Endothelial cell (in vitro differentiated cells): ENCODE data around the gene C6orf89. TPM values are rescaled to one million over a fixed set of nuclear protein-coding genes. Genes with fewer than 3 reads are reported as not detected.
A peak's percentile ranks its signal among the peaks of the same experiment; 100 is the strongest.

Experiments
- DNase-seq: peaks from one replicate; pipeline ENCODE4 v3.0.0; 2021; ENCODE audit warnings: low spot score
- H3K27ac Mint-ChIP-seq: one replicate; pipeline ENCODE4 v1.8.0; 2021; ENCODE audit warnings: mixed read lengths, inconsistent platforms; ENCODE audit not compliant: unreplicated experiment
- H3K27me3 Mint-ChIP-seq: one replicate; pipeline ENCODE4 v1.8.0; 2021; ENCODE audit warnings: mild to moderate bottlenecking, moderate library complexity, mixed read lengths, inconsistent platforms; ENCODE audit not compliant: unreplicated experiment
- H3K36me3 Mint-ChIP-seq: one replicate; pipeline ENCODE4 v1.8.0; 2021; ENCODE audit warnings: mild to moderate bottlenecking, low read depth, mixed read lengths, inconsistent platforms; ENCODE audit not compliant: unreplicated experiment
- H3K4me1 Mint-ChIP-seq: one replicate; pipeline ENCODE4 v1.8.0; 2021; ENCODE audit warnings: mild to moderate bottlenecking, mixed read lengths, inconsistent platforms; ENCODE audit not compliant: unreplicated experiment
- H3K4me3 Mint-ChIP-seq: one replicate; pipeline ENCODE4 v1.8.0; 2021; ENCODE audit warnings: mild to moderate bottlenecking, mixed read lengths, inconsistent platforms; ENCODE audit not compliant: unreplicated experiment
- H3K9me3 Mint-ChIP-seq: one replicate; pipeline ENCODE4 v1.8.0; 2021; ENCODE audit warnings: mixed read lengths, inconsistent platforms; ENCODE audit not compliant: unreplicated experiment
- total RNA-seq: library from RNA; stranded (reverse); fragmentation: NEBNext Ultra II Directional; extraction: Animal tissue kit (Norgen Biotek cat#: 25700); gene quantifications from one replicate; pipeline ENCODE4 v1.2.1, GENCODE V29; 2021; ENCODE audit not compliant: unreplicated experiment
- TF ChIP-seq, protein P1 (sequence below): fragments of 200-600 bp; sonication (generic); IDR thresholded peaks from one replicate; pipeline ENCODE4 v1.5.0; 2021; ENCODE audit warnings: antibody characterized with exemption; ENCODE audit not compliant: unreplicated experiment

Gene C6orf89
- total RNA-seq, 1 donor from 2014 or later = 43.2 TPM

DNA sequence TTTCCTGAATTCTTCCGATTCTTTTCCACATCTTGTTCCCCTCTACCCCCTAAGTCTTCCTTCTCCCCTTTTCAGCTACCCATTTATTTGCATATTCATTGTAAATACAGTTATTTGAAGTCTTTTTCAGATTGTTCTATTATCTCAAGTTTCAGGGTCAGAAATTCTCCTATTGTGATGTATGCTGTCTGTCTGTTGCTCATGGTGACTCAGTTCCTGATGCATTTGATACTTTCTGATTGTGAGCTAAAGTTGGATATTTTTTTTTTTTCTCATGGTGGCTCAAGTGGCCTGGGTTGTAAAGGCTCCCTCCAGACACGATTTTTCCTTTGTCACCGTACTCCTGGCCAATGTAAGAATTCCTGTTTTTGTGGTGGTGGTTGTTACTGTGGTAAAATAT is 63.9 kb downstream of the C6orf89 start:
- H3K36me3 Mint-ChIP-seq = no peaks in the 10 kb centered on the region

DNA sequence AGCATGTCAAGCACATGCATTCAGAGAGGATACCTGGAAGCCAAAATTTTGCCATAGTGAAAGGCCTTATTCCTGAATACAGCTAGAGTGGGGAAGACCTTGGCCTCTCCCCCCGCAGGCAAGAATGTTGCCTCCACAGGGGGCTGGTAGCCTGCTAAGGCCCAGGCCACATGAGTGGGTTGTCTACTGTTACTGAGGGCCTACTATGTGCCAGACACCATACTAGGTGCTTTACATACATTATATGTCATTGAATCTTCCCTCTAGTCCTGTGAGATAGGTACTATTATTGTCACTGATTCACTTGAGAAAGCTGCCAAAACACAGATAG is 68.1 kb downstream of the C6orf89 start:
- Mint-ChIP-seq H3K27ac (no peak overlapping the region), H3K4me3 (no peak overlapping the region), H3K27me3 (peaks cover 7% of the 10 kb centered on the region), H3K36me3 (no peaks in the 10 kb centered on the region), H3K9me3 (no peaks in the 10 kb centered on the region), H3K4me1 (peaks cover 42% of the 10 kb centered on the region)
- TF ChIP-seq, protein P1, sequence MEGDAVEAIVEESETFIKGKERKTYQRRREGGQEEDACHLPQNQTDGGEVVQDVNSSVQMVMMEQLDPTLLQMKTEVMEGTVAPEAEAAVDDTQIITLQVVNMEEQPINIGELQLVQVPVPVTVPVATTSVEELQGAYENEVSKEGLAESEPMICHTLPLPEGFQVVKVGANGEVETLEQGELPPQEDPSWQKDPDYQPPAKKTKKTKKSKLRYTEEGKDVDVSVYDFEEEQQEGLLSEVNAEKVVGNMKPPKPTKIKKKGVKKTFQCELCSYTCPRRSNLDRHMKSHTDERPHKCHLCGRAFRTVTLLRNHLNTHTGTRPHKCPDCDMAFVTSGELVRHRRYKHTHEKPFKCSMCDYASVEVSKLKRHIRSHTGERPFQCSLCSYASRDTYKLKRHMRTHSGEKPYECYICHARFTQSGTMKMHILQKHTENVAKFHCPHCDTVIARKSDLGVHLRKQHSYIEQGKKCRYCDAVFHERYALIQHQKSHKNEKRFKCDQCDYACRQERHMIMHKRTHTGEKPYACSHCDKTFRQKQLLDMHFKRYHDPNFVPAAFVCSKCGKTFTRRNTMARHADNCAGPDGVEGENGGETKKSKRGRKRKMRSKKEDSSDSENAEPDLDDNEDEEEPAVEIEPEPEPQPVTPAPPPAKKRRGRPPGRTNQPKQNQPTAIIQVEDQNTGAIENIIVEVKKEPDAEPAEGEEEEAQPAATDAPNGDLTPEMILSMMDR = no peak
- no peak for DNase-seq

More for the DNA sequence above, 63.9 kb downstream of the C6orf89 start:
- H3K27ac Mint-ChIP-seq = no peak overlapping the region
- H3K4me1 Mint-ChIP-seq = peaks cover 29% of the 10 kb centered on the region
- TF ChIP-seq, protein P1 = no peak
- no peak overlapping the region for H3K4me3 Mint-ChIP-seq
- DNase-seq = no peak
- H3K27me3 Mint-ChIP-seq = no peaks in the 10 kb centered on the region
- no peaks in the 10 kb centered on the region for H3K9me3 Mint-ChIP-seq

DNA sequence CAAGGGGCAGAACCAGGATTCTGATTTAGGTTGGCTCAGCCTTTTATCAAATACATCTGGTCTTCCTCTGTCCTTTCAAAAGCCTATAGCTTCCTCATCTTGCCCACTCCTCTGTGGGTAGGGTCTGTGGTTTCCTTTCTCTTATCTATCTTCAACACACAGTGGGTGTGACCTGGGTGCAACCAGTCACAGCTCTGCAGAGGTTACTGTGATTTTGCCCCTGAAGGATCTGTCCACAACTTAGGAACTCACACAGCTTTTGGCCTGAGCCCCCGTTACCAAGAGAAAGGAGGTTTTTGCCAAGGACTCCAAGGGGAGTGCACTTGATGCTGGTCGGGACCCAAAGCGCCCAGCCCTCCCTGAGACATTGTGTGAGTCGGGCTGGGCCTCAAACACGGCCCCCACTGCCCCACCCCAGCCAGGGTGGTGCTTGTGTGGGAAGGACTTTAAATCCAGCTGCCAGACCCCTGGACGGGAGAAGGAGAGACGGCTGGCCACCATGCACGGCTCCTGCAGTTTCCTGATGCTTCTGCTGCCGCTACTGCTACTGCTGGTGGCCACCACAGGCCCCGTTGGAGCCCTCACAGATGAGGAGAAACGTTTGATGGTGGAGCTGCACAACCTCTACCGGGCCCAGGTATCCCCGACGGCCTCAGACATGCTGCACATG is 68.6 kb downstream of the C6orf89 start, which contains the start of gene PI16:
TSS of gene PI16 (plus strand) at position 477 of the 670 bp plus-strand sequence. CDS start at position 500, 23 bp downstream.
- Mint-ChIP-seq H3K4me1 (peaks cover 41% of the 10 kb centered on the region), H3K9me3 (no peaks in the 10 kb centered on the region), H3K27me3 (peaks cover 7% of the 10 kb centered on the region), H3K4me3 (peak within 1 kb of the TSS; percentile 3), H3K27ac (no peak within 1 kb of the TSS), H3K36me3 (no peaks in the 10 kb centered on the region)
- no peak for DNase-seq
- TF ChIP-seq, protein P1 = no peak

DNA sequence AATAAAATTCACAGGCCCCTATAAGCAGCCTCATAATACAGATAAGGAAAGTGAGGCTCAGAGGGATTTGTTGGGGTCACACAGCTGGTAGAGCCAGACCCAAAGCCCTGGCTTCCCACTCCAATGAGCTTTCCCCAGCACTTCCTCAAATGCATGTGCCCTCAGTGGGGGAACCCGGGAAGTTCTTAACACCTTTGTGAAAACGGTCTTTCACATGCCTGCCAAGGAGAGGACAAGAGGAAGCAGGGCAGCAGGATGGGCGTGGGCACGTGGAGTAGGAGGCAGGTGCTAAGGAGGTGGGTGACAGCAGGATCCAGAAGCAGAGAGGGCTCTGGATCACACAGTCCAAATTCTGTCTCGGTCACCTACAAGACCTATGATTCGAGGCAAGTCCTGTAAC is 69.4 kb downstream of the C6orf89 start:
- peaks cover 10% of the 10 kb centered on the region for H3K27me3 Mint-ChIP-seq
- H3K4me3 Mint-ChIP-seq = peak overlapping the region; percentile 3
- TF ChIP-seq, protein P1 = no peak
- H3K9me3 Mint-ChIP-seq = no peaks in the 10 kb centered on the region
- H3K36me3 Mint-ChIP-seq = peaks cover 2% of the 10 kb centered on the region
- no peak for DNase-seq
- no peak overlapping the region for H3K27ac Mint-ChIP-seq
- H3K4me1 Mint-ChIP-seq = peaks cover 37% of the 10 kb centered on the region

DNA sequence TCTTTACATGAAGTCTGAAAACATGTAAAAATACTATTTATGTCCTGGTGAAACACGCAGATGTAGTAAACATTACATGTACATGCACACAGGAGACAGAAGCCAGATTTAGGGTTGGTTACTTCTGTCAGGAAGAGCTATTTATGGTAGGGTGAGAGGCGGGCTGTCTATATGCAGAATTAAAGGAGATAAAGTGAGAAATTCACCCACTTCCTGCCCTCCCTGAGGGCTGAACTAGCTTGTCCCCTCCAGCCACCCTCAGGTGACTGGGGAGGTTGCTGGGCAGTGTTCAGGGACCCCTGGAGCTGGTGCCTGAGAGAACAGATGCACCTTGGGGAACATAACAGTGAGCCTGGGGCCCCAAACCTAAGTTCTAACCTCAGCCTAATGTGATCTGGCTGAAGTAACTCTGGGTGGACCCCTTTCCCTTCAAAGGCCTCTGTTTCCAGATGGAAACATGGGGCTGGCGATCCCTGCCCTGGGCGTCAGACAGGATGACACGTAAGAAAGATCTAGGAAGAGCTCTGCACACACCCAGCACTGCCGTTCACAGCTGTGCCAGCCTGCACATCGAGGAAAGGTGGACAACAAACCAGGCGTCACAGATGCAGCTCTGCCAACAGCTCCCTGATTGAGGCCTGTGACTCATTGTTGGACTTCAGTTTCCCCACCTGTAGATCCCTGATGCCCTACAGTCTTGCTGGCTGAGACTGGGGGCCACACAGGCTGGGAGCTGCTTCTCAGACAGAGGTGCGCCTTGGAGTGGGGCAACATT is 70.1 kb downstream of the C6orf89 start:
- Mint-ChIP-seq H3K4me3 (peak overlapping the region; percentile 3), H3K27me3 (peaks cover 14% of the 10 kb centered on the region), H3K9me3 (no peaks in the 10 kb centered on the region), H3K27ac (no peak overlapping the region), H3K4me1 (peaks cover 38% of the 10 kb centered on the region), H3K36me3 (peaks cover 4% of the 10 kb centered on the region)
- TF ChIP-seq, protein P1 = no peak
- no peak for DNase-seq
